ENCODE data around the gene ABHD2. TPM values are rescaled to one million over a fixed set of nuclear protein-coding genes. Genes with fewer than 3 reads are reported as not detected.

The ABHD2 gene
- total RNA-seq, 1 experiment from 2014 or later: 148 TPM

- BruUV-seq (replicated peaks): no TSS peak
- Histone ChIP-seq H3K4me1 (replicated peaks; ENCODE audit: insufficient read depth) (no peaks in the 10 kb centered on the region), H3K79me2 (ENCODE audit: low read depth) (no peaks in the 10 kb centered on the region), H3K36me3 (ENCODE audit: low read depth) (no peaks in the 10 kb centered on the region), H3K27ac (no peak overlapping the region), H3F3A (ENCODE audit: insufficient read depth, low read depth) (no peaks in the 10 kb centered on the region), H4K20me1 (ENCODE audit: insufficient read depth) (no peaks in the 10 kb centered on the region), H3K9me2 (ENCODE audit: insufficient read depth) (no peaks in the 10 kb centered on the region), H3K9me3 (ENCODE audit: insufficient read depth, low read depth) (no peaks in the 10 kb centered on the region), H3K4me3 (no peak overlapping the region), H3K4me2 (no peak overlapping the region), H3K27me3 (ENCODE audit: insufficient read depth, low read depth) (no peaks in the 10 kb centered on the region), H2AFZ (no peak overlapping the region)
- CTCF ChIA-PET: interaction anchor here (1.5 kb wide), 1 partner anchor 20 kb away, joined by 5 read pairs; no protein-coding TSS in a partner anchor
- POLR2A ChIA-PET (ENCODE audit: unreplicated experiment): no interaction called here
- DNase-seq: no peak
- intact Hi-C loops (cut with micrococcal nuclease; ENCODE audit: unreplicated experiment): no loop called here
- TF ChIP-seq CTCF (conservative IDR thresholded peaks at IDR 0.05) (no peak), EZH2 (IDR thresholded peaks at IDR 0.05; ENCODE audit: low read depth) (no peak)
Measured at GRCh38 chr15:89077750-89078149, 10.5 kb upstream of the ABHD2 start.

- Histone ChIP-seq H3K4me3 (no peak overlapping the region), H4K20me1 (ENCODE audit: insufficient read depth) (no peaks in the 10 kb centered on the region), H3K9me2 (ENCODE audit: insufficient read depth) (no peaks in the 10 kb centered on the region), H3F3A (ENCODE audit: insufficient read depth, low read depth) (no peaks in the 10 kb centered on the region), H3K9me3 (ENCODE audit: insufficient read depth, low read depth) (no peaks in the 10 kb centered on the region), H3K4me2 (no peak overlapping the region), H3K79me2 (ENCODE audit: low read depth) (no peaks in the 10 kb centered on the region), H2AFZ (no peak overlapping the region), H3K4me1 (replicated peaks; ENCODE audit: insufficient read depth) (no peaks in the 10 kb centered on the region), H3K27ac (no peak overlapping the region), H3K36me3 (ENCODE audit: low read depth) (no peaks in the 10 kb centered on the region), H3K27me3 (ENCODE audit: insufficient read depth, low read depth) (no peaks in the 10 kb centered on the region)
- no peak for DNase-seq
- ChIA-PET POLR2A (ENCODE audit: unreplicated experiment) (no interaction called here), CTCF (no interaction called here)
- intact Hi-C loops (cut with micrococcal nuclease; ENCODE audit: unreplicated experiment): no loop called here
- no peak for TF ChIP-seq CTCF (conservative IDR thresholded peaks at IDR 0.05)
- no TSS peak for BruUV-seq (replicated peaks)
Measured at GRCh38 chr15:89078851-89079810, 9.1 kb upstream of the ABHD2 start.

GRCh38 chr15:89081878-89082277 lies 6.4 kb upstream of the ABHD2 start:
- Histone ChIP-seq H3K36me3 (ENCODE audit: low read depth) (no peaks in the 10 kb centered on the region), H3K27ac (no peak overlapping the region), H3K9me3 (ENCODE audit: insufficient read depth, low read depth) (no peaks in the 10 kb centered on the region), H3K9me2 (ENCODE audit: insufficient read depth) (no peaks in the 10 kb centered on the region), H3K4me3 (no peak overlapping the region), H3K79me2 (ENCODE audit: low read depth) (no peaks in the 10 kb centered on the region), H3F3A (ENCODE audit: insufficient read depth, low read depth) (peaks cover 3% of the 10 kb centered on the region), H3K4me1 (replicated peaks; ENCODE audit: insufficient read depth) (peaks cover 2% of the 10 kb centered on the region), H3K4me2 (no peak overlapping the region), H2AFZ (no peak overlapping the region), H4K20me1 (ENCODE audit: insufficient read depth) (no peaks in the 10 kb centered on the region), H3K27me3 (ENCODE audit: insufficient read depth, low read depth) (no peaks in the 10 kb centered on the region)
- ChIA-PET CTCF (no interaction called here), POLR2A (ENCODE audit: unreplicated experiment) (no interaction called here)
- intact Hi-C loops (cut with micrococcal nuclease; ENCODE audit: unreplicated experiment): no loop called here
- DNase-seq: no peak
- no peak for TF ChIP-seq EZH2 (IDR thresholded peaks at IDR 0.05; ENCODE audit: low read depth)
- no peak for TF ChIP-seq CTCF (conservative IDR thresholded peaks at IDR 0.05)
- BruUV-seq (replicated peaks): no TSS peak
